GM18868 (cell line): Measurements from ENCODE around the gene METTL5.

Experiments
- ATAC-seq: cut with Tn5 transposase; IDR thresholded peaks from one replicate; pipeline ENCODE4 v1.9.1; 2021; ENCODE audit warnings: mild to moderate bottlenecking, moderate library complexity; ENCODE audit not compliant: unreplicated experiment

Gene METTL5

GRCh38 chr2:169782513-169782912, 42.2 kb downstream of the METTL5 start:
- no peak for ATAC-seq

GRCh38 chr2:169781249-169782013, 43.3 kb downstream of the METTL5 start:
- ATAC-seq, result no peak

GRCh38 chr2:169778446-169778845, 46.3 kb downstream of the METTL5 start:
- no peak for ATAC-seq

- ATAC-seq, result no peak
Observed at GRCh38 chr2:169776252-169776761, 48.4 kb downstream of the METTL5 start.

- ATAC-seq, result no peak
Observed at GRCh38 chr2:169775765-169776164, 48.9 kb downstream of the METTL5 start.

GRCh38 chr2:169775354-169775753, 49.4 kb downstream of the METTL5 start:
- ATAC-seq, result no peak

GRCh38 chr2:169772651-169773050, 52.1 kb downstream of the METTL5 start:
- no peak for ATAC-seq

GRCh38 chr2:169771612-169772011, 53.1 kb downstream of the METTL5 start:
- ATAC-seq, result no peak

- no peak for ATAC-seq
Observed at GRCh38 chr2:169771021-169771420, 53.7 kb downstream of the METTL5 start.

GRCh38 chr2:169768262-169768995, 56.3 kb downstream of the METTL5 start:
- ATAC-seq, result no peak

GRCh38 chr2:169767243-169767888, 57.3 kb downstream of the METTL5 start:
- ATAC-seq, result no peak

GRCh38 chr2:169765523-169765922, 59.2 kb downstream of the METTL5 start:
- no peak for ATAC-seq

- ATAC-seq, result no peak
Observed at GRCh38 chr2:169761970-169762292, 62.8 kb downstream of the METTL5 start.
